Breast epithelium (tissue), 3 donors: ENCODE results near the gene TOX2.

Experiments
- CTCF ChIP-seq, 3 donors: fragments of 450-650 bp; IDR thresholded peaks; one replicate each; pipeline ENCODE4 v1.5.1; 2016 to 2017; ENCODE audit warnings: antibody characterized with exemption in 3 of 3, mild to moderate bottlenecking in 3 of 3, moderate library complexity in 3 of 3
- POLR2A ChIP-seq: fragments of 450-650 bp; IDR thresholded peaks from one replicate; pipeline ENCODE4 v1.6.1; 2016; ENCODE audit warnings: antibody characterized with exemption, mild to moderate bottlenecking, moderate library complexity
- POLR2AphosphoS5 ChIP-seq, 3 donors: sonication (generic); formaldehyde crosslinking; IDR thresholded peaks; one replicate each; pipeline ENCODE4 v1.6.1; 2017; ENCODE audit warnings: antibody characterized with exemption in 3 of 3

DNA sequence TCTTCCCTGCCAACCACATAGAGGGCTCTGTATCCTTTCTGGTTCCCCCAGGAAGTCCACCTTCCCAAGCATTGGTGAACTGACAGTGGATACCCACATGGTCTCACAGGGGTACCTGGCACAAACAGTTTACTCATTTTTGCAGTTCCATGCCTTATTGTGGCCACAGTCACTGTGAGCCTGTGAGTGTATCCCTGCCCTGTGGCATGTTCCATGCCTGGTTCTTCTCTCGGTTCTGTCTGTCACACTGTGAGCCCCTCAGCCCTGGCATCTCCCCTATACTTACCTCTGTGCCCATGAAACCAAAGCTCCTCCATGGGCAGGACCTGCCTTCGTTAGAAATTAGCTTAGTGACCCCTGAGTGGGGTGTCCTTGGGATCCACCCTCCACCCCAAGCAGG, 107.8 kb downstream of the TOX2 start:
- no peak for TF ChIP-seq POLR2AphosphoS5 (IDR thresholded peaks at IDR 0.05)
- TF ChIP-seq POLR2A = no peak
- no peak for TF ChIP-seq CTCF (IDR thresholded peaks at IDR 0.05)
